A549 (cell line): Measurements from ENCODE around the gene GJD3. TPM values are rescaled to one million over a fixed set of nuclear protein-coding genes. Genes with fewer than 3 reads are reported as not detected.

ENCODE experiments used
- ATAC-seq, 2 experiments: fragments of 200-7000 bp in 1 of 2; fragments of >200 bp in 1 of 2; cut with Nextera tagmentation in 1 of 2; cut with Tn5 transposase in 1 of 2; 3 replicates each; pipeline versions ENCODE4 v1.8.0 to v1.9.1; 2018 to 2020; ENCODE audit warnings: mild to moderate bottlenecking in 1 of 2, moderate library complexity in 1 of 2
- CTCF ChIA-PET: fragments of 300-600 bp; sonication (Branson Sonifier 250); formaldehyde crosslinking; extraction: SDS; loops from one replicate; lab custom pipeline; 2021; ENCODE audit warnings: antibody characterized with exemption, inconsistent platforms; lab: Yijun Ruan, JAX
- POLR2A ChIA-PET: fragments of 350-600 bp; formaldehyde crosslinking; extraction: SDS; loops from one replicate; lab custom pipeline; 2021; ENCODE audit warnings: antibody characterized with exemption, inconsistent platforms; lab: Yijun Ruan, JAX
- DNase-seq, 2 experiments: peaks; one replicate each; pipeline versions ENCODE4 v3.0.0 to v3.0.0-alpha.2; 2011 to 2016; ENCODE audit warnings: low read depth in 1 of 2, low spot score in 1 of 2
- FAIRE-seq: peaks from 2 replicates; lab custom pipeline; 2011; peaks lifted over from hg19 to GRCh38; lab: Jason Lieb, UNC
- H3K27ac ChIP-seq, 2 experiments: fragments of >200 bp; sonication (Bioruptor Twin); formaldehyde crosslinking; 3 replicates each; pipeline ENCODE4 v1.5.1; 2016 to 2017
- H3K4me1 ChIP-seq: fragments of >200 bp; sonication (Bioruptor Twin); formaldehyde crosslinking; 3 replicates; pipeline ENCODE4 v1.6.1; 2016
- H3K4me2 ChIP-seq: fragments of >200 bp; sonication (Bioruptor Twin); formaldehyde crosslinking; 3 replicates; pipeline ENCODE4 v1.6.1; 2016
- H3K4me3 ChIP-seq: fragments of >200 bp; sonication (Bioruptor Twin); formaldehyde crosslinking; 3 replicates; pipeline ENCODE4 v1.5.1; 2016
- H3K9me3 ChIP-seq: fragments of >200 bp; sonication (Bioruptor Twin); formaldehyde crosslinking; 3 replicates; pipeline ENCODE4 v1.6.1; 2016
- ATOH8 ChIP-seq: fragments of 250-450 bp; sonication (Bioruptor Pico); IDR thresholded peaks from 2 replicates; pipeline ENCODE4 v1.5.0; 2020; ENCODE audit warnings: low read depth, mild to moderate bottlenecking, moderate library complexity
- BHLHE40 ChIP-seq: IDR thresholded peaks from 2 replicates; pipeline ENCODE4 v1.6.1; 2012; ENCODE audit warnings: low read depth, low read length, inconsistent platforms
- CEBPB ChIP-seq, 2 experiments: fragments of >200 bp in 1 of 2; sonication (Bioruptor Twin) in 1 of 2; formaldehyde crosslinking in 1 of 2; IDR thresholded peaks; 2 replicates each; pipeline ENCODE4 v1.6.1; 2012 to 2016
- CHD4 ChIP-seq: fragments of 200-600 bp; sonication (generic); IDR thresholded peaks from 2 replicates; pipeline ENCODE4 v1.6.1; 2016; ENCODE audit warnings: antibody characterized with exemption, mild to moderate bottlenecking, borderline replicate concordance
- CTCF ChIP-seq: fragments of >200 bp; sonication (Bioruptor Twin); formaldehyde crosslinking; IDR thresholded peaks from 3 replicates; pipeline ENCODE4 v1.5.1; 2016
- EHF ChIP-seq: fragments of 250-450 bp; sonication (Bioruptor Pico); IDR thresholded peaks from 2 replicates; pipeline ENCODE4 v1.5.0; 2020; ENCODE audit warnings: mild to moderate bottlenecking
- ELK1 ChIP-seq: fragments of 150-350 bp; IDR thresholded peaks from 2 replicates; pipeline ENCODE4 v1.6.1; 2014; ENCODE audit warnings: low read depth, mild to moderate bottlenecking, low read length
- HMGXB4 ChIP-seq: fragments of 250-450 bp; sonication (Bioruptor Pico); IDR thresholded peaks from 2 replicates; pipeline ENCODE4 v1.5.0; 2021; ENCODE audit warnings: mild to moderate bottlenecking, moderate library complexity, borderline replicate concordance
- HOXB13 ChIP-seq: fragments of 250-450 bp; sonication (Bioruptor Pico); IDR thresholded peaks from 2 replicates; pipeline ENCODE4 v1.5.0; 2020; ENCODE audit warnings: low read depth, mild to moderate bottlenecking, moderate library complexity
- JUN ChIP-seq, 2 experiments: fragments of >200 bp; sonication (Bioruptor Twin); formaldehyde crosslinking; IDR thresholded peaks; 2 replicates in 1 of 2; 3 replicates in 1 of 2; pipeline ENCODE4 v1.6.1; 2016 to 2017
- MAFK ChIP-seq: fragments of 450-650 bp; IDR thresholded peaks from 2 replicates; pipeline ENCODE4 v1.6.1; 2014; ENCODE audit not compliant: partially characterized antibody
- MAX ChIP-seq: IDR thresholded peaks from 2 replicates; pipeline ENCODE4 v1.6.1; 2012
- MYC ChIP-seq: IDR thresholded peaks from 2 replicates; pipeline ENCODE4 v1.6.1; 2012; ENCODE audit warnings: mild to moderate bottlenecking, inconsistent platforms, low read length, improper control_type of control experiment, borderline replicate concordance
- NFE2L2 ChIP-seq: fragments of 150-350 bp; conservative IDR thresholded peaks from 2 replicates; pipeline ENCODE4 v1.6.1; 2014; ENCODE audit warnings: low read length
- NR3C1 ChIP-seq: fragments of >200 bp; sonication (Bioruptor Twin); formaldehyde crosslinking; IDR thresholded peaks from 3 replicates; pipeline ENCODE4 v1.6.1; 2017
- PHF8 ChIP-seq: fragments of 200-600 bp; sonication (generic); IDR thresholded peaks from 2 replicates; pipeline ENCODE4 v1.6.1; 2016; ENCODE audit warnings: low read depth, mild to moderate bottlenecking, antibody characterized with exemption, moderate library complexity, borderline replicate concordance
- RARB ChIP-seq: fragments of 250-450 bp; sonication (Bioruptor Pico); IDR thresholded peaks from 2 replicates; pipeline ENCODE4 v1.8.0; 2021; ENCODE audit warnings: mild to moderate bottlenecking, moderate library complexity
- RNF2 ChIP-seq: fragments of 200-600 bp; sonication (generic); IDR thresholded peaks from 2 replicates; pipeline ENCODE4 v1.6.1; 2016; ENCODE audit warnings: low read depth, mild to moderate bottlenecking, antibody characterized with exemption, moderate library complexity, borderline replicate concordance
- TFCP2L1 ChIP-seq: fragments of 250-450 bp; sonication (Bioruptor Pico); IDR thresholded peaks from 2 replicates; pipeline ENCODE4 v1.5.0; 2021; ENCODE audit warnings: mild to moderate bottlenecking
- USF2 ChIP-seq: fragments of 450-650 bp; IDR thresholded peaks from 2 replicates; pipeline ENCODE4 v1.6.1; 2014; ENCODE audit warnings: antibody characterized with exemption
- ZFP36 ChIP-seq: fragments of 450-650 bp; IDR thresholded peaks from 2 replicates; pipeline ENCODE4 v1.6.1; 2014; ENCODE audit warnings: borderline replicate concordance; ENCODE audit not compliant: partially characterized antibody
- WGBS: methylation state at CpG from one replicate; pipeline ENCODE4 v1.1.6; 2017; ENCODE audit errors: missing lambda C conversion rate; 5-methylcytosine and 5-hydroxymethylcytosine counted together
- polyA plus RNA-seq, 4 experiments: library from polyadenylated mRNA; depleted of rRNA in 3 of 4; stranded (reverse); fragments of >200 nt; fragmentation: RNase III in 1 of 4; extraction: RNeasy Plus Mini Kit Qiagen cat#74134 plus additional on column Dnase treatment in 1 of 4; gene quantifications; 2 replicates in 3 of 4; 3 replicates in 1 of 4; pipeline ENCODE4 v1.2.3, GENCODE V29; 2011 to 2017

Gene GJD3
- polyA plus RNA-seq, 2 of the 4 experiments (the other 2 are of a cell fraction), result 0.09 to 0.40 TPM

- TF ChIP-seq CTCF (no peak), RNF2 (no peak), MAX (no peak), ATOH8 (CRISPR knock-in tag) (no peak), EHF (CRISPR knock-in tag) (no peak)
- TF ChIP-seq, all 56 proteins: peak for 0
Observed at GRCh38 chr17:40361063-40361924, 3.2 kb downstream of the GJD3 start (continued).

- Histone ChIP-seq H3K9me3 (no peaks in the 10 kb centered on the region), H3K27ac (peak overlapping the region in 1 of 2 experiments; percentile 78; a peak in 4 of 6 replicates), H3K4me3 (no peak overlapping the region), H3K4me2 (no peak overlapping the region), H3K4me1 (peaks cover 36% of the 10 kb centered on the region)
- POLR2A ChIA-PET, result no interaction called here
- WGBS, result 76% methylated on average over 8 of the region's 8 CpGs
- ATAC-seq (no peak), FAIRE-seq (no peak), DNase-seq (no peak)
- CTCF ChIA-PET, result interaction anchor here (0.6 to 40.3 kb wide), 14 partner anchors 16 to 1303 kb away, joined by 3 to 2395 read pairs (median 6); partner anchors contain the start of genes CDC6, RARA and TOP2A
- TF ChIP-seq ZFP36, result peak; percentile 10
- no peak for TF ChIP-seq CHD4
Observed at GRCh38 chr17:40360091-40360490, 4.4 kb downstream of the GJD3 start.

GRCh38 chr17:40358323-40359038 lies 6.1 kb downstream of the GJD3 start:
- Histone ChIP-seq H3K4me1 (peaks cover 31% of the 10 kb centered on the region; the same call in 2 of the 3 replicates), H3K27ac (peak overlapping the region; percentile 70 to 78), H3K4me3 (peak overlapping the region; percentile 20; the same call in 1 of the 3 replicates), H3K9me3 (no peaks in the 10 kb centered on the region), H3K4me2 (peak overlapping the region; percentile 81)
- peak; percentile 91 to 96 for DNase-seq
- CTCF ChIA-PET, result interaction anchor here (0.6 to 40.3 kb wide), 40 partner anchors 9 to 1310 kb away, joined by 3 to 2395 read pairs (median 4); partner anchors contain the start of genes CDC6, RARA and TOP2A
- POLR2A ChIA-PET, result interaction anchor here (1.3 kb wide), 1 partner anchor 193 kb away, joined by 3 read pairs; no protein-coding TSS in a partner anchor
- peak; percentile 45 to 73; a peak in 5 of 6 replicates for ATAC-seq
- 13% methylated on average over 17 of the region's 17 CpGs for WGBS
- FAIRE-seq, result peak; percentile 67
- TF ChIP-seq HOXB13 (CRISPR knock-in tag) (no peak), JUN (IDR thresholded peaks at IDR 0.05) (peak in 1 of 2 experiments; percentile 16; a peak in 1 of 5 replicates), PHF8 (no peak), HMGXB4 (no peak), ZFP36 (no peak), MAFK (no peak), CTCF (peak; percentile 99), NFE2L2 (no peak), MYC (no peak), USF2 (no peak), CEBPB (IDR thresholded peaks at IDR 0.05) (no peak), BHLHE40 (no peak), RARB (CRISPR knock-in tag) (no peak), NR3C1 (no peak), TFCP2L1 (CRISPR knock-in tag) (no peak), ELK1 (no peak)
